Measurements from ENCODE around the gene TMEM229B. TPM values are rescaled to one million over a fixed set of nuclear protein-coding genes. Genes with fewer than 3 reads are reported as not detected.

TMEM229B gene
- 1 to 10 TPM; 1.5 to 4.5 TPM for total RNA-seq
- polyA plus RNA-seq, result 1 to 10 TPM; 1.5 to 3.5 TPM
- long read RNA-seq, donor 1, result 0 reads
- long read RNA-seq, donor 2, result 0 reads
- long read RNA-seq, donor 3, result 0 reads
- long read RNA-seq, donor 4, result 0 reads
- long read RNA-seq, donor 5, result 0 reads

DNA sequence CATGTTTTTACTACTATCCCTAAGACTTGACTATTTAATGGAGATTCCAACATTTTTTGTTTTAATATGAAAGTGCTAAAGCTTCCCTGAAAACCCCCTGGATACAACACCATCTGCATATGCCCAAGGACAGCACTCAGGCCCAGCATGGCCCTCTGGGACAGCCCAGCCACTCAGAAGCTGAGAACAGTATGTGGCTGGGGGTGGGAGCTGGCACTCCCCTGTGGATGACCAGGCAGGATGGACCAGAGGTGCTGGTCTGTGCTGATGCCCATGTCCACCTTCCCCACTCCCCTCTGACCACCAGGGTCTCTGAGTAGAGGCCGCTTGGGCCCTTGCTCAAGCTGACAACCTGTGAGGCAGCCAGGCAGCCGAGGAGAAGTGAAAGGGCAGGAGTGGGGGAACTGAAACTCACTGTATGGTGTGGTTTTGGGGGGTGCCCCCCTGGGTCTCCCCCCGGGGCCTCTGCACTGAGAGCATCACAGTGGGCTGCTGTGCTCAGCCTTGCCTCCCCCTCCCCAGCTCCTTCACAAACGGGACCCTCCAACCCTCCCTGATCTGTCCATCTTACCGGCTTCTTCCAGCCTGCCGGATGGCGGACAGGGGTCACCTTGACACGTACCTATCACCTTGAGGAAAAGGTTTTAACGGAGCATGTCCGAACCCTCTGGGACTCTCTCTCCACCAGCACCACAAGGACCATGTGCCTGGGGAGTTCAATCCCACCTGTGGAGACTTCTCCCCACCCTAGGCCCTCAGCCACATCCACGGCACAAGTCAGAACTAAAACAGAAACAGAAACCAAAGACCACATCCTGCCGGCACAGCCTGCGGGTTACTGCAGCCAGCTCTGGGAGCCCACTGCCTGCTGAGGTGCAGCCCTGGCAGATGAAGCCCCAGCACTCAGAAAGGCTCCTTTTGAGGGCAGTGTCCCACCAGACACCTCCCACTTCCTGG is at the start of gene TMEM229B:
Gene TMEM229B, minus strand, starts transcription at position 785 of the 957 bp plus-strand sequence. CDS start 14,798 bp downstream, outside the sequence.
- DNase-seq (no peak), ATAC-seq (ENCODE audit: insufficient read depth, low FRiP score) (peak; percentile 69)
- peaks cover 0 to 2% (median 0%) of the 10 kb centered on the region in 4 donors for H3K36me3 ChIP-seq (ENCODE audit: control insufficient read depth in 4 of 4, insufficient read depth in 4 of 4, low read length in 4 of 4)
- TF ChIP-seq, protein P1, sequence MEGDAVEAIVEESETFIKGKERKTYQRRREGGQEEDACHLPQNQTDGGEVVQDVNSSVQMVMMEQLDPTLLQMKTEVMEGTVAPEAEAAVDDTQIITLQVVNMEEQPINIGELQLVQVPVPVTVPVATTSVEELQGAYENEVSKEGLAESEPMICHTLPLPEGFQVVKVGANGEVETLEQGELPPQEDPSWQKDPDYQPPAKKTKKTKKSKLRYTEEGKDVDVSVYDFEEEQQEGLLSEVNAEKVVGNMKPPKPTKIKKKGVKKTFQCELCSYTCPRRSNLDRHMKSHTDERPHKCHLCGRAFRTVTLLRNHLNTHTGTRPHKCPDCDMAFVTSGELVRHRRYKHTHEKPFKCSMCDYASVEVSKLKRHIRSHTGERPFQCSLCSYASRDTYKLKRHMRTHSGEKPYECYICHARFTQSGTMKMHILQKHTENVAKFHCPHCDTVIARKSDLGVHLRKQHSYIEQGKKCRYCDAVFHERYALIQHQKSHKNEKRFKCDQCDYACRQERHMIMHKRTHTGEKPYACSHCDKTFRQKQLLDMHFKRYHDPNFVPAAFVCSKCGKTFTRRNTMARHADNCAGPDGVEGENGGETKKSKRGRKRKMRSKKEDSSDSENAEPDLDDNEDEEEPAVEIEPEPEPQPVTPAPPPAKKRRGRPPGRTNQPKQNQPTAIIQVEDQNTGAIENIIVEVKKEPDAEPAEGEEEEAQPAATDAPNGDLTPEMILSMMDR (IDR thresholded peaks at IDR 0.05; ENCODE audit: control extremely low read depth, extremely low read depth), result no peak
- H3K4me1 ChIP-seq (ENCODE audit: control insufficient read depth in 5 of 5, insufficient read depth in 5 of 5, low read length in 5 of 5), result peaks cover 0 to 2% (median 0%) of the 10 kb centered on the region in 5 donors
- peak within 1 kb of the TSS in 1 of 2 donors; percentile 16 for H3K9ac ChIP-seq (ENCODE audit: insufficient read depth in 1 of 2, low read length in 2 of 2)
- WGBS, 2 donors, result 18 to 43% methylated on average over 13 of the region's 13 CpGs
- H3K27ac ChIP-seq (ENCODE audit: low read depth in 1 of 2, low read length in 1 of 2), result peak within 1 kb of the TSS; percentile 35 to 86
- H3K4me3 ChIP-seq, result peak within 1 kb of the TSS; percentile 41
- H3K9me3 ChIP-seq (ENCODE audit: control insufficient read depth in 4 of 4, insufficient read depth in 3 of 4, low read length in 3 of 4), result peaks cover 0 to 4% (median under 1%) of the 10 kb centered on the region in 4 donors
- H3K27me3 ChIP-seq (ENCODE audit: control insufficient read depth in 3 of 3, insufficient read depth in 3 of 3, low read length in 2 of 3), result no peaks in the 10 kb centered on the region

DNA sequence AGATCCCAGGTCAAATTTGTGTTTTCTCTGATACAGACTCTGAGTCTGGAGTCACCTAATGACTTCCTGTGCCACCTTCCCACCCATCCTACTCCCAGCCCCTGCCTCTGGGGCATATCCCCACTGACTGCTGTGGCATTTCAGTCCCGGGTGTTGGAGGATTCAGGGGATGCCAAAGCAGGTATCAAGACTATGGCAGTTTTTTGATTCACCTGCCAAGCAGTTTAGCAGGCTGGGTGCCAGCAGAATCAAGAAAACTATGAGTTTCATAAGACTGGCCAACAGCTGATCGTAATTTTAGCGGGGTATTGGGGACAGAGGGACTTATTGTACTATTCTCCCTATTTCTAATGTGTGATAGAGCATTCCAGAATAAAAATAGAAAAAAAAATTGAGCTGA is 49.2 kb upstream of the TMEM229B start:
- Histone ChIP-seq H3K4me1 (ENCODE audit: control insufficient read depth in 5 of 5, insufficient read depth in 5 of 5, low read length in 5 of 5) (peaks cover 0 to 10% (median 0%) of the 10 kb centered on the region in 5 donors), H3K9me3 (ENCODE audit: control insufficient read depth in 4 of 4, insufficient read depth in 3 of 4, low read length in 3 of 4) (peaks cover 0 to 2% (median 0%) of the 10 kb centered on the region in 4 donors), H3K27ac (ENCODE audit: low read depth in 1 of 2, low read length in 1 of 2) (no peak overlapping the region), H3K27me3 (ENCODE audit: control insufficient read depth in 3 of 3, insufficient read depth in 3 of 3, low read length in 2 of 3) (peaks cover 0 to 12% (median 12%) of the 10 kb centered on the region in 3 donors), H3K4me3 (no peak overlapping the region), H3K9ac (ENCODE audit: insufficient read depth in 1 of 2, low read length in 2 of 2) (no peak overlapping the region), H3K36me3 (ENCODE audit: control insufficient read depth in 4 of 4, insufficient read depth in 4 of 4, low read length in 4 of 4) (no peaks in the 10 kb centered on the region)
- DNase-seq (no peak), ATAC-seq (ENCODE audit: insufficient read depth, low FRiP score) (no peak)
- TF ChIP-seq, protein P1 (IDR thresholded peaks at IDR 0.05; ENCODE audit: control extremely low read depth, extremely low read depth), result no peak
- WGBS, 2 donors, result 82 to 87% methylated on average over 3 of the region's 3 CpGs

DNA sequence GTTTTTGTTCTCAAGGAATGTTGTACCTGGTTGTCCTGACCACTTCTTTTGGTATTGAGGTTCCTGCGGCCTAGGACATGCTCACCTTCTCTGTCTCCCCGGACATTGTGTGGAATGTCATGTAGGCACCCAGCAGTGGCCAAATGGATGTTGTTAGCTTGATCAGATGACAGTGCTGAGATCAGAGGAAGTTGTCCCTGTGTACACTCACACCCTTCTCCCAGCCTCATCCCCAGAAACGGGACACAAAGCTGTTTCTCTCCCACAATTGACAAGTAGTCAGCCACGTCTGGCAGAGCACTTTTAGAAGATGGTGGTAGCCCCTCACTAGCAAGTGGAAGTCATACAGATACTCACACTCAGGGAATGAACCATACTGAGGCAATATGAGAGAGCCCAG is 47.6 kb upstream of the TMEM229B start:
- H3K9ac ChIP-seq (ENCODE audit: insufficient read depth in 1 of 2, low read length in 2 of 2), result no peak overlapping the region
- 83 to 85% methylated on average over 4 of the region's 4 CpGs for WGBS, 2 donors
- no peak for DNase-seq
- peaks cover 0 to 7% (median 7%) of the 10 kb centered on the region in 3 donors for H3K27me3 ChIP-seq (ENCODE audit: control insufficient read depth in 3 of 3, insufficient read depth in 3 of 3, low read length in 2 of 3)
- no peak for ATAC-seq (ENCODE audit: insufficient read depth, low FRiP score)
- no peak overlapping the region for H3K4me3 ChIP-seq
- H3K4me1 ChIP-seq (ENCODE audit: control insufficient read depth in 5 of 5, insufficient read depth in 5 of 5, low read length in 5 of 5), result peaks cover 0 to 6% (median 0%) of the 10 kb centered on the region in 5 donors
- no peaks in the 10 kb centered on the region for H3K36me3 ChIP-seq (ENCODE audit: control insufficient read depth in 4 of 4, insufficient read depth in 4 of 4, low read length in 4 of 4)
- H3K27ac ChIP-seq (ENCODE audit: low read depth in 1 of 2, low read length in 1 of 2), result no peak overlapping the region
- TF ChIP-seq, protein P1 (IDR thresholded peaks at IDR 0.05; ENCODE audit: control extremely low read depth, extremely low read depth), result no peak
- H3K9me3 ChIP-seq (ENCODE audit: control insufficient read depth in 4 of 4, insufficient read depth in 3 of 4, low read length in 3 of 4), result no peaks in the 10 kb centered on the region
